HCT116 (cell line): ENCODE results near the gene MAPK1.

Source experiments
- EZH2 ChIP-seq: fragments of 200-600 bp; sonication (generic); IDR thresholded peaks from 2 replicates; pipeline ENCODE4 v1.6.1; 2017; ENCODE audit warnings: antibody characterized with exemption, mixed run types
- ZNF274 ChIP-seq: fragments of 200-500 bp; sonication (Bioruptor generic); IDR thresholded peaks from 2 replicates; pipeline ENCODE4 v1.6.1; 2014; ENCODE audit warnings: mild to moderate bottlenecking, low read depth, low read length, inconsistent platforms
- TF ChIP-seq, protein P1 (sequence below): IDR thresholded peaks from 2 replicates; pipeline ENCODE4 v1.6.1; 2012; ENCODE audit warnings: low read depth

DNA sequence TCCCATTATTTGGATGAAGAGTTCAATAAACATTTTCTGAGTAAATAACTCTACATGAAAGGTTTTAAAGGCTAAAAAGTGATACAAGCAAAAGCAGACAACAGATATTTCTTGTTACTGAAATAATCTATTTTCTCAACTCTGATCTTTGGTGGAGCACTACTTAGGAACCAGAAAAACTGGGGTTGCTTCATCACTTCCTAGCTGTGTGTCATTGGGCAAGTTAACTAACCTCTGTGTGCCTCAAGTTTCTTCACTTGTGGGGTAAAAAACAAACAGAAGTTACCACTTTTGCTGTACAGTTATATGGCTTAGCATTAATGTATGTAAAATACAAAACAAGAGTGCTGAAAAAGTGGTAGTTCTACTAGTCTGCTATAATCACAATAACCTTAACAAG, 5.6 kb downstream of the MAPK1 start:
- TF ChIP-seq ZNF274 (no peak), EZH2 (no peak)
- TF ChIP-seq, protein P1, sequence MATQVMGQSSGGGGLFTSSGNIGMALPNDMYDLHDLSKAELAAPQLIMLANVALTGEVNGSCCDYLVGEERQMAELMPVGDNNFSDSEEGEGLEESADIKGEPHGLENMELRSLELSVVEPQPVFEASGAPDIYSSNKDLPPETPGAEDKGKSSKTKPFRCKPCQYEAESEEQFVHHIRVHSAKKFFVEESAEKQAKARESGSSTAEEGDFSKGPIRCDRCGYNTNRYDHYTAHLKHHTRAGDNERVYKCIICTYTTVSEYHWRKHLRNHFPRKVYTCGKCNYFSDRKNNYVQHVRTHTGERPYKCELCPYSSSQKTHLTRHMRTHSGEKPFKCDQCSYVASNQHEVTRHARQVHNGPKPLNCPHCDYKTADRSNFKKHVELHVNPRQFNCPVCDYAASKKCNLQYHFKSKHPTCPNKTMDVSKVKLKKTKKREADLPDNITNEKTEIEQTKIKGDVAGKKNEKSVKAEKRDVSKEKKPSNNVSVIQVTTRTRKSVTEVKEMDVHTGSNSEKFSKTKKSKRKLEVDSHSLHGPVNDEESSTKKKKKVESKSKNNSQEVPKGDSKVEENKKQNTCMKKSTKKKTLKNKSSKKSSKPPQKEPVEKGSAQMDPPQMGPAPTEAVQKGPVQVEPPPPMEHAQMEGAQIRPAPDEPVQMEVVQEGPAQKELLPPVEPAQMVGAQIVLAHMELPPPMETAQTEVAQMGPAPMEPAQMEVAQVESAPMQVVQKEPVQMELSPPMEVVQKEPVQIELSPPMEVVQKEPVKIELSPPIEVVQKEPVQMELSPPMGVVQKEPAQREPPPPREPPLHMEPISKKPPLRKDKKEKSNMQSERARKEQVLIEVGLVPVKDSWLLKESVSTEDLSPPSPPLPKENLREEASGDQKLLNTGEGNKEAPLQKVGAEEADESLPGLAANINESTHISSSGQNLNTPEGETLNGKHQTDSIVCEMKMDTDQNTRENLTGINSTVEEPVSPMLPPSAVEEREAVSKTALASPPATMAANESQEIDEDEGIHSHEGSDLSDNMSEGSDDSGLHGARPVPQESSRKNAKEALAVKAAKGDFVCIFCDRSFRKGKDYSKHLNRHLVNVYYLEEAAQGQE, result no peak
